Heart left ventricle (tissue), 13 donors: ENCODE data around the gene OR13G1.

Experiments used
- CTCF ChIP-seq, 12 donors: fragments of 200-600 bp; sonication (generic) in 4 of 12; IDR thresholded peaks; one replicate each; pipeline versions ENCODE4 v1.5.0 to v1.8.0; 2018 to 2022; ENCODE audit warnings: antibody characterized with exemption in 12 of 12, mild to moderate bottlenecking in 5 of 12
- POLR2A ChIP-seq, 2 donors: fragments of 450-650 bp; IDR thresholded peaks; one replicate each; pipeline ENCODE4 v1.6.1; 2017; ENCODE audit warnings: antibody characterized with exemption in 2 of 2, mild to moderate bottlenecking in 2 of 2, moderate library complexity in 2 of 2
- donor health status: ischemic (EF 13 %, LVEDD 7.1; RV severe dilation, severe dysfunction).
- donor health status: DM: no; HTN: yes; CAD: no.
- donor health status: DM: no; HTN: no; CAD: no.
- donor health status: ischemic (EF 25% LVEDD 6.9; RV normal size, moderate dysfunction).
- donor health status: ischemic (EF 25% LVEDD 5.7; RV mildly dilated, moderate dysfunction).
- donor health status: ischemic (EF 35%, LVEDD 5.7; RV mildly dilated, moderate dysfunction).
- donor health status: nonischemic (EF 11% LVEDD 7.7; RV severe dilation, severe dysfunction).
- donor health status: DM: yes; HTN: yes; CAD: no.
- donor health status: PGD.
- donor health status: ischemic (EF 29% LVEDD 5.4; RV normal size, mild dysfunction).
- donor health status: nonischemic (EF 23%, LVEDD 6.1; RV moderate dilation, normal function).

GRCh38 chr1:247627951-247628350 is 51.6 kb downstream of the OR13G1 start:
- no peak for TF ChIP-seq CTCF (IDR thresholded peaks at IDR 0.05)
- no peak for TF ChIP-seq POLR2A (IDR thresholded peaks at IDR 0.05)
